NOMO-1 treated with dmso at 0.1 percent for 144 hours (cell line): ENCODE data around the gene ZNF106.
A peak's percentile ranks its signal among the peaks of the same experiment; 100 is the strongest.

Experiments used
- DNase-seq: peaks from one replicate; lab custom pipeline; 2025; ENCODE audit not compliant: unreplicated experiment; lab: John Stamatoyannopoulos, UW

ZNF106 gene

DNA sequence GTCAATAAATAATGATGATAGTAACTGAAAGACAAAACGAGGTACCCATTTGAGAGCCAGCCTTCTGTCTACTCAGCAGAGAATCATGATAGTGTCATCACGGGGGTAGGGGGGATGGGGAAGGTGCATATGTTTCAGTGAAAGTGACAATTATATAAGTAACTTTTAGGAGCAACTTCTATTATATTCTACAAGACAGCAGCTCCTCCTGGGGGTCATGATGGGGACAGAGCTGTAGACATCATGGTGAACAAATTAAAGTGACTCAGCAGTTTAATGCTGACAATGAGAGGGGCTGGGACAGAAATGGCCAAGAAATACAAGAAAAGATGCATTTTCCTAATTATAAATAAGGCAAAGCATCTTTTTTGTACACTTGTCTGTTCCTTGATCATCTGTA lies 119.8 kb downstream of the ZNF106 start:
- no peak for DNase-seq

DNA sequence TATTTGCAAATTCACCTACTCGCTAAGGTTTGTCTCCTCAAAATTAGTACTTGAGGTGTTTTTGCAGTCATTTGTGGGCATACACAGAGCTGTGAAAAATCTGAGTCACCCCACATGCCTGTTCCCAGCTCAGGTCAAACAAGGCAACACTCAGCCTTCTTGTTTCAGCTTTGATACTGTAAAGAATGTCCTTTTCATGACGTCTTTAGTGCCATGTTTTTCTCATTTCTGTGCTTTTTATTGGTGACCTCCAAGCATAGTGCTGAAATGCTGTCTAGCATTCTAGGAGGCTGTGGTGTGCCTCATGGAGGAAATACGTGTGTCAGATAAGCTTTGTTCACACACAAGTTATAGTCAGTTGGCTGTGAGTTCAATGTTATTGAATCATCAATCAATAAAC lies 122.8 kb downstream of the ZNF106 start:
- DNase-seq: no peak

DNA sequence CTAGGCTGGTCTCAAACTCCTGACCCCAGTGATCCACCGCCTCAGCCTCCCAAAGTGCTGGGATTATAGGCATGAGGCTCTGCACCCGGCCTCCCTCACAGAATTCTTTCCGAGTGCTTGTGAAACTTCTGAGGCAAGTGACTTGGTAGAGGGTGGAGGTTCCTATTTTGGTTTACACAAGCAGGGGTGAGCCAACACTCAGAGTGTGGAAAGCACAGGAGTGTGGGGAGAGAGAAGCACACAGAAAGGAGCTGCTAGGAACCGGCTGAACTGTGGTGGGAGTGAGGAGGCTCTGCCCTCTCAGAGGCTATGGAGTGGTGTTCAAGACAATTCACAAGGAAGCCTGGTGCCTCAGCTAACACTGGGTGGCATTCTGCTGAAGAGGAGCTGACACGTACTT lies 123.9 kb downstream of the ZNF106 start:
- peak; percentile 73 for DNase-seq

DNA sequence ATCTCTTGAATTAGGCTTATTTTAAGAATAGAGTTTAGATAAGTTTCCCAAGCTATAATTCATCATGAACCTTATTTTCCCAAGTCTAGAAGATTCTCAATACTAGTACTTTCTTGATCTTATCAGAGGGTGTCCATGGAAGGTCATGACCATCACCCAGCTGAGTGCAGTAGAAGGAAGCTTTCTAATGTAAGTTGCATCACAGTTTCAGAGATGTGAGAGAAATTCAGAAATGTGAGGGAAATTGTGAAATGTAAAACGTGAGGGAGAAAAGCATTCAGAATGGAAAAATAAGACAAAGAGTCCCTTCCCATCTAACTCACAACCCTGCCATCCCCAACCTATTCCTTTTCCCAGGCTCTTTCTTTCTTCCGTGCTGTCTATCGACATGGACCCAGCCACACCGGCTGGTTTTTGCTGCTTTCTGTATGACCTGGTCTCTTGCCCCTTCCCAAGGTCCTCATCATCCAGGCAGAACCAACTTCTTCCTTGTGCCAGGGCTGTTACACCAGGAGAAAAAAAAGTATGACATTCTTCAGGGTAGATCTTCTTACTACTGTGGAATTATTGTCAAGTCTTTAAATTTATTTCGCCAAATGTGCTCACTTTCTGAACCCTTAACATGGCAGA lies 124.9 kb downstream of the ZNF106 start:
- no peak for DNase-seq

DNA sequence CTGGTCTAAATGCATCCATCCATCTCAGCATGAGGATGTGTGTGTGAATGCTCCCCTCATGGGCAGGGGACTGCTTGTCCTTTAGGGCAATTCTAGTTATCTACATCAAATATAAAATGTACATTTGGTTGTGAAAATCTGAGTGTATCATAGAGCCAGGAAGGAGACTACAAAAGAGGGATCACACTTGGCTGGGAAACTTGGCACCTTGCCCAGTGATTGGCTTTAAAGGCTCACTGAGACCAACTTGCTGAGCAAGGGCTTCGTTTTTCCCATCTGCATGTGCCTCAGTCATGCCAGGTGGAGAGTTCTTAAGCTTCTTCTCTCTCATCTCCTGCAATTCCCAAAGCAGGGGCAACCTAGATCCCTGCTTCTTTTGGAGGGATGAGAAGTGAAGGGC lies 126.4 kb downstream of the ZNF106 start:
- no peak for DNase-seq

DNA sequence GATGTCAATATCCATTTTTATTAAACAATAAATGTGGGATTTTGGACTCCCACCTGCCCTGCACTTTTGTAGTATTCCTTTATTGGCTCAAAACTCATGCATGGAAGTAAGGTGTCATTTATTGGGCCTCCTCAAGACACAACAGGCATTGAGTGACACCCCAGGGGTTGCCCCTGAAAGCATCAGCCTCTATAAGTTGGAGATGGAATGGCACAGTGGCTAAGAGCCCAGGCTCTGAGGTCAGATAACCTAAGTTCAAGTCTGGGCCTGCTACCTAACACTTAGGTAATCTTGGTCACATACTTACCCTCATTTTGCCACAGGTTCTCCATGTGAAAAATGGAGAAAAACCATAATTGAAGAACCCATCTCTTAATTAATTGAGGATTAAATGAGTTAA lies 127.0 kb downstream of the ZNF106 start:
- DNase-seq: no peak

DNA sequence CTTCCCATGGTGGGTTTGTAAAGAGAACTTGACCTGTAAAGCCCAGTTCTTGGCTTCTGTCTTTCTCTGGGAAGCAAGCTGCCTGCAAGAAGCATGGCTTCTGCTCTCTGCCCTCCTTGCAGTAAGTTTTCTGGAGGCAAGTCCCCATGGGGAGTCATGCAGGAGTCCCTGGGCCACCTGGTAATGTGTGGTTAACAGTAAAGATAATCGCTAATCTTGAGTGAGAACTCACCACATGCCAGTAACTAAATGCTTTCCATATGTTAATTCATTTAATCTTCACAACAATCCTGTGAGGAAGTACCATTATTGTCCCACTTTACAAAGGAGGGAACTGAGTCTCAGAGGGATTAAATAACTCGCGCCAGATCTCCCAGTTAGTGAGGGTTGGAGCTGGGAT lies 127.5 kb downstream of the ZNF106 start:
- no peak for DNase-seq
